Thyroid gland (tissue), 4 donors: ENCODE measurements around the gene HEMK1. TPM values are rescaled to one million over a fixed set of nuclear protein-coding genes. Genes with fewer than 3 reads are reported as not detected.
A peak's percentile ranks its signal among the peaks of the same experiment; 100 is the strongest.

Experiments
- DNase-seq, 2 donors: peaks; one replicate each; pipeline ENCODE4 v3.0.0-alpha.2; 2019
- H3K27ac ChIP-seq, 3 donors: fragments of 200-600 bp; sonication (generic); 1 replicate in 2 of 3; 2 replicates in 1 of 3; pipeline ENCODE4 v1.5.1; 2016 to 2019; ENCODE audit warnings: mild to moderate bottlenecking in 1 of 3, moderate library complexity in 1 of 3
- H3K27me3 ChIP-seq: fragments of 200-600 bp; sonication (generic); one replicate; pipeline ENCODE4 v1.5.1; 2019
- H3K36me3 ChIP-seq, 2 donors: fragments of 200-600 bp; sonication (generic); one replicate each; pipeline ENCODE4 v1.5.1; 2016 to 2019
- H3K4me1 ChIP-seq, 2 donors: fragments of 200-600 bp; sonication (generic); one replicate each; pipeline ENCODE4 v1.5.1; 2017 to 2019
- H3K4me3 ChIP-seq, 3 donors: fragments of 200-600 bp; sonication (generic); replicated peaks in 1 of 3; 1 replicate in 2 of 3; 2 replicates in 1 of 3; pipeline ENCODE4 v1.5.1; 2016; ENCODE audit warnings: mild to moderate bottlenecking in 1 of 3
- H3K9me3 ChIP-seq: fragments of 200-600 bp; sonication (generic); one replicate; pipeline ENCODE4 v1.5.1; 2017
- POLR2A ChIP-seq, 2 donors: fragments of 450-650 bp; IDR thresholded peaks; one replicate each; pipeline ENCODE4 v1.6.1; 2017; ENCODE audit warnings: antibody characterized with exemption in 2 of 2, mild to moderate bottlenecking in 2 of 2, moderate library complexity in 1 of 2
- whole genome bisulfite sequencing, 2 donors: methylation state at CpG; one replicate each; pipeline ENCODE4 v1.1.5; 2017; 5-methylcytosine and 5-hydroxymethylcytosine counted together
- intact Hi-C: fragments of 100-400 bp; cut with DNase I; formaldehyde crosslinking; loops from one replicate; pipeline ENCODE4 v1.15.1; 2023
- total RNA-seq, 4 donors: library from RNA; depleted of rRNA; stranded (reverse); fragments of >200 nt; gene quantifications; one replicate each; pipeline ENCODE4 v1.2.3, GENCODE V29; 2016
- TF ChIP-seq, protein P1 (sequence below), 6 experiments: fragments of 200-600 bp in 3 of 6; fragments of 450-650 bp in 3 of 6; sonication (generic) in 3 of 6; IDR thresholded peaks; one replicate each; pipeline ENCODE4 v1.5.1; 2016 to 2019; ENCODE audit warnings: antibody characterized with exemption in 6 of 6, mild to moderate bottlenecking in 2 of 6, inconsistent platforms in 1 of 6, moderate library complexity in 1 of 6

HEMK1 gene
- total RNA-seq, 4 donors from 2014 or later, result 13.9 to 20.8 (median 17.6) TPM

DNA sequence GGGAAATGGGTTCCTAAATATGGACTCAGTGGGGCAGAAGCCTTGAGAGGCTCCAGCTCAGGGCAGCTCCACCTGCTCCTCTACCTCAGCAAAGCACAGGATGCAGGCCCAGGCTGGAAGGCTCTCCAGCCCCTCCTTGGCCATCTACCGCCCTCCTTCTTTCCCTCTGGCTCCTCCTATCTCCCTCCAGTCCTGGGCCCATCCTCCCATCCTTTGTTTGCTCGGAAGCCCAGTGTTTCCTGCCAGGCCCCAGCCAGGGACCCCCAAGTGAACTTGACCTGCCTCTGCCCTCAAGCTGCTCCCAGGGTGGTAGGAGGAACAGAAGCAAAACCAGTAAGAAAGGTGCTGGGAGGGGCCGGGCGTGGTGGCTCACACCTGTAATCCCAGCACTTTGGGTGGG, 67.7 kb downstream of the HEMK1 start:
- Histone ChIP-seq H3K27me3 (no peaks in the 10 kb centered on the region), H3K27ac (no peak overlapping the region), H3K9me3 (no peaks in the 10 kb centered on the region), H3K36me3 (peaks cover 9 to 10% of the 10 kb centered on the region in 2 donors), H3K4me3 (no peak overlapping the region), H3K4me1 (peaks cover 4 to 17% of the 10 kb centered on the region in 2 donors)
- DNase-seq, result no peak
- intact Hi-C loops, result no loop called here
- WGBS, 2 donors, result 85% methylated on average over 4 of the region's 4 CpGs
- no peak for TF ChIP-seq POLR2A (IDR thresholded peaks at IDR 0.05)
- TF ChIP-seq, protein P1, sequence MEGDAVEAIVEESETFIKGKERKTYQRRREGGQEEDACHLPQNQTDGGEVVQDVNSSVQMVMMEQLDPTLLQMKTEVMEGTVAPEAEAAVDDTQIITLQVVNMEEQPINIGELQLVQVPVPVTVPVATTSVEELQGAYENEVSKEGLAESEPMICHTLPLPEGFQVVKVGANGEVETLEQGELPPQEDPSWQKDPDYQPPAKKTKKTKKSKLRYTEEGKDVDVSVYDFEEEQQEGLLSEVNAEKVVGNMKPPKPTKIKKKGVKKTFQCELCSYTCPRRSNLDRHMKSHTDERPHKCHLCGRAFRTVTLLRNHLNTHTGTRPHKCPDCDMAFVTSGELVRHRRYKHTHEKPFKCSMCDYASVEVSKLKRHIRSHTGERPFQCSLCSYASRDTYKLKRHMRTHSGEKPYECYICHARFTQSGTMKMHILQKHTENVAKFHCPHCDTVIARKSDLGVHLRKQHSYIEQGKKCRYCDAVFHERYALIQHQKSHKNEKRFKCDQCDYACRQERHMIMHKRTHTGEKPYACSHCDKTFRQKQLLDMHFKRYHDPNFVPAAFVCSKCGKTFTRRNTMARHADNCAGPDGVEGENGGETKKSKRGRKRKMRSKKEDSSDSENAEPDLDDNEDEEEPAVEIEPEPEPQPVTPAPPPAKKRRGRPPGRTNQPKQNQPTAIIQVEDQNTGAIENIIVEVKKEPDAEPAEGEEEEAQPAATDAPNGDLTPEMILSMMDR (IDR thresholded peaks at IDR 0.05), result no peak

DNA sequence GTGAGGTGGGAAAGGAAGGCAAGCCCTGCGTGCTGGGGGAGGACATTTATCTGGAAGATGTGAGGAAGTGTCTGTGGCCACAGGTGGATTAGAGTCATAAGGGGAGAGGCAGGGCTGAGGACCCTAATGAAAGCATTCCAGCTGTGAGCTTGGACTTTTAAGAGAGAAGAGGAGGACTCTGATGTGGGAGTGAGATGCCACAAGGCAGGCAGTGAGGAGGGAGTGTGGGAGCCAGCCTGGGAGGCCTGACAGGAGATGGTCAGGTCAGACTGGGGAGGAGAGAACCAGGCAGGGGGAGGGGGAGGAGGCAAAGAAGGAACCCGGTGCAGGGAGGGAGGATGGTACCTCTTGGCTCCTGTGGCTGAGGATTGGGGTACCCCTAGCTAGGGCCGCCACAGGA, 68.6 kb downstream of the HEMK1 start:
- Histone ChIP-seq H3K4me1 (peaks cover 4 to 17% of the 10 kb centered on the region in 2 donors), H3K36me3 (peaks cover 14 to 20% of the 10 kb centered on the region in 2 donors), H3K27ac (no peak overlapping the region), H3K4me3 (no peak overlapping the region), H3K9me3 (no peaks in the 10 kb centered on the region), H3K27me3 (no peaks in the 10 kb centered on the region)
- TF ChIP-seq, protein P1 (IDR thresholded peaks at IDR 0.05), result no peak
- no peak for TF ChIP-seq POLR2A (IDR thresholded peaks at IDR 0.05)
- WGBS, 2 donors, result 79 to 89% methylated on average over 3 of the region's 3 CpGs
- intact Hi-C loops, result no loop called here
- no peak for DNase-seq

GRCh38 chr3:50639055-50639494, 69.8 kb downstream of the HEMK1 start:
- peaks cover 4 to 17% of the 10 kb centered on the region in 2 donors for H3K4me1 ChIP-seq
- WGBS, 2 donors, result 84 to 86% methylated on average over 5 of the region's 6 CpGs
- no peaks in the 10 kb centered on the region for H3K9me3 ChIP-seq
- no peak overlapping the region for H3K4me3 ChIP-seq
- intact Hi-C loops, result no loop called here
- TF ChIP-seq, protein P1 (IDR thresholded peaks at IDR 0.05), result no peak
- no peak for TF ChIP-seq POLR2A (IDR thresholded peaks at IDR 0.05)
- DNase-seq, result peak in 1 of 2 donors; percentile 37
- no peak overlapping the region for H3K27ac ChIP-seq
- no peaks in the 10 kb centered on the region for H3K27me3 ChIP-seq
- H3K36me3 ChIP-seq, result peaks cover 25 to 31% of the 10 kb centered on the region in 2 donors

GRCh38 chr3:50642382-50642781, 73.1 kb downstream of the HEMK1 start:
- WGBS, 2 donors, result 100% methylated on average over 1 of the region's 1 CpG
- Histone ChIP-seq H3K9me3 (no peaks in the 10 kb centered on the region), H3K4me3 (no peak overlapping the region), H3K27ac (no peak overlapping the region), H3K4me1 (peaks cover 0 to 17% of the 10 kb centered on the region in 2 donors), H3K36me3 (peaks cover 53% of the 10 kb centered on the region in 2 donors), H3K27me3 (no peaks in the 10 kb centered on the region)
- intact Hi-C loops, result no loop called here
- TF ChIP-seq POLR2A (IDR thresholded peaks at IDR 0.05), result no peak
- TF ChIP-seq, protein P1 (IDR thresholded peaks at IDR 0.05), result no peak
- no peak for DNase-seq

- DNase-seq, result no peak
- TF ChIP-seq, protein P1 (IDR thresholded peaks at IDR 0.05), result no peak
- no peak for TF ChIP-seq POLR2A (IDR thresholded peaks at IDR 0.05)
- Histone ChIP-seq H3K4me1 (peaks cover 9 to 12% of the 10 kb centered on the region in 2 donors), H3K9me3 (no peaks in the 10 kb centered on the region), H3K36me3 (peaks cover 62 to 66% of the 10 kb centered on the region in 2 donors), H3K4me3 (no peak overlapping the region), H3K27me3 (no peaks in the 10 kb centered on the region), H3K27ac (no peak overlapping the region)
- 76 to 85% methylated on average over 7 of the region's 7 CpGs for WGBS, 2 donors
- intact Hi-C loops, result no loop called here
Observed at GRCh38 chr3:50644561-50644960, 75.2 kb downstream of the HEMK1 start.
